ENCODE measurements around the gene SPATA9.

DNA sequence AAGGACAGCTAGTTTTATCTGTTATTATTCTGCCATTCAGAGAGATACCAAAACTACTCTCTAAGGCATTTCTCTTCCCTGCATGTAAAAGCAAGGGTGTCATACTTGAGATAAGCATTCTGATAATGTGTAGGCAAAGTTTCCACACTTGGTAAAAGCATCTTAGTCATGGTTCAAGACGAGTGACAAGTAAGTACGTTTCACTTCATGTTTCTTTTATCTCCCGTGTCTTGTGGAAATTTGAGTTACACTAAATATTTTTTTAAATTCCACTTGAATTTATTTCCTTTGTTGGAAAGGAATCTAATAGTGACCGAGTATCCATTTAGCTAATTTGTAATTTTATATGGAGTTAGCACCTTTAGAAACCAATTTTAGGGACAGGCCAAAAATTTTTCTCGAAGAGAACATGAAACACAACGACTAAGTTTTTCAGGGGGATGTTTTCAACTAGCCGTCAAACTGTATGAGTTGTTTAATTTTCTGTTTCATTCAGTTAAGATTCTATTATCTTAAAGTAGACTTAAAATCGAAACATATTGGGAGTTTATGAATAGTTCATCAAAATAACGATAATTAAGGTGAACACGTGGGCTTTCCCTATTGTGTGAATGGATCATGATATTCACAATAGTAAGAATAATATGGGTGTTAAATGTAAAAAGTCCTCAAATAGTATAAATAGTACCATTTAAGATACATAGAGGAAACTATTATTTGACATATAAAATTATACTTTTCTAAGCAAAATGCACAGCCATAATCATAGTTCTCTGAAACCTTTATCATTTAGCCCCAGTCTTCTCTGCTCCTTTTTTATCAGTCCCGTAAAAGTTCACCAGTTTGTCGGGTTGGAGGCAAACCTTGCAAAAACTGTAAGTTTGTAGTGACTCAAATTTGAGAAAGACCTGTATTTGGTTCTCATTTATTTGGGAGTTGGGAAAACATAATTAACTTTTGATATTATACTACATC is 34.6 kb downstream of the SPATA9 start:
- TF ChIP-seq, protein P1, sequence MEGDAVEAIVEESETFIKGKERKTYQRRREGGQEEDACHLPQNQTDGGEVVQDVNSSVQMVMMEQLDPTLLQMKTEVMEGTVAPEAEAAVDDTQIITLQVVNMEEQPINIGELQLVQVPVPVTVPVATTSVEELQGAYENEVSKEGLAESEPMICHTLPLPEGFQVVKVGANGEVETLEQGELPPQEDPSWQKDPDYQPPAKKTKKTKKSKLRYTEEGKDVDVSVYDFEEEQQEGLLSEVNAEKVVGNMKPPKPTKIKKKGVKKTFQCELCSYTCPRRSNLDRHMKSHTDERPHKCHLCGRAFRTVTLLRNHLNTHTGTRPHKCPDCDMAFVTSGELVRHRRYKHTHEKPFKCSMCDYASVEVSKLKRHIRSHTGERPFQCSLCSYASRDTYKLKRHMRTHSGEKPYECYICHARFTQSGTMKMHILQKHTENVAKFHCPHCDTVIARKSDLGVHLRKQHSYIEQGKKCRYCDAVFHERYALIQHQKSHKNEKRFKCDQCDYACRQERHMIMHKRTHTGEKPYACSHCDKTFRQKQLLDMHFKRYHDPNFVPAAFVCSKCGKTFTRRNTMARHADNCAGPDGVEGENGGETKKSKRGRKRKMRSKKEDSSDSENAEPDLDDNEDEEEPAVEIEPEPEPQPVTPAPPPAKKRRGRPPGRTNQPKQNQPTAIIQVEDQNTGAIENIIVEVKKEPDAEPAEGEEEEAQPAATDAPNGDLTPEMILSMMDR (IDR thresholded peaks at IDR 0.05; ENCODE audit: low read depth, low read length, poor library complexity, severe bottlenecking), result no peak
- no peak for TF ChIP-seq EZH2phosphoT487 (IDR thresholded peaks at IDR 0.05; ENCODE audit: borderline replicate concordance, low read length)
